Panc1 (cell line): Measurements from ENCODE around the gene BLOC1S3. TPM values are rescaled to one million over a fixed set of nuclear protein-coding genes. Genes with fewer than 3 reads are reported as not detected.
A peak's percentile ranks its signal among the peaks of the same experiment; 100 is the strongest.

Experiments used
- ATAC-seq: fragments of 200-7000 bp; cut with Tn5 transposase; 2 replicates; pipeline ENCODE4 v1.9.1; 2020; ENCODE audit warnings: mild to moderate bottlenecking, moderate library complexity
- BruUV-seq: library from RNA; stranded (reverse); fragments of 400-500 nt; replicated peaks from 2 replicates; lab custom pipeline; 2021; lab: Mats Ljungman, UMichigan
- CTCF ChIA-PET: fragments of 300-600 bp; sonication (Branson Sonifier 250); formaldehyde crosslinking; loops from one replicate; lab custom pipeline; 2022; ENCODE audit warnings: antibody characterized with exemption; lab: Charles Lee
- POLR2A ChIA-PET: fragments of 300-600 bp; sonication (Branson Sonifier 250); formaldehyde crosslinking; loops from one replicate; lab custom pipeline; 2022; ENCODE audit warnings: antibody characterized with exemption; lab: Charles Lee
- DNase-seq: peaks from one replicate; pipeline ENCODE4 v3.0.0-alpha.2; 2010; ENCODE audit warnings: low read depth, low spot score
- H3K27ac ChIP-seq: 2 replicates; pipeline ENCODE4 v1.5.1; 2011; ENCODE audit warnings: mild to moderate bottlenecking, low read length, inconsistent platforms
- H3K27me3 ChIP-seq: fragments of 200-500 bp; sonication (Bioruptor generic); 2 replicates; pipeline ENCODE4 v1.6.0; 2014; ENCODE audit warnings: low read length, inconsistent platforms; ENCODE audit not compliant: control insufficient read depth, insufficient read depth
- H3K36me3 ChIP-seq: fragments of 200-500 bp; sonication (Bioruptor generic); 2 replicates; pipeline ENCODE4 v1.5.1; 2014; ENCODE audit warnings: inconsistent platforms, mild to moderate bottlenecking, low read length, moderate library complexity; ENCODE audit not compliant: control insufficient read depth, insufficient read depth
- H3K4me1 ChIP-seq: 2 replicates; pipeline ENCODE4 v1.5.1; 2011; ENCODE audit warnings: inconsistent platforms, mild to moderate bottlenecking, low read length, moderate library complexity; ENCODE audit not compliant: control insufficient read depth, insufficient read depth
- H3K4me3 ChIP-seq, 2 experiments: 2 replicates each; pipeline ENCODE4 v1.5.1; 2011 to 2012; ENCODE audit warnings: low read depth in 2 of 2, low read length in 2 of 2, mild to moderate bottlenecking in 2 of 2, inconsistent platforms in 1 of 2, moderate library complexity in 1 of 2
- H3K9me3 ChIP-seq: fragments of 200-500 bp; sonication (Bioruptor generic); 2 replicates; pipeline ENCODE4 v1.5.1; 2014; ENCODE audit warnings: low read depth, mild to moderate bottlenecking, inconsistent platforms, low read length, moderate library complexity; ENCODE audit not compliant: control insufficient read depth, insufficient read depth
- POLR2AphosphoS5 ChIP-seq: IDR thresholded peaks from 2 replicates; pipeline ENCODE4 v1.6.1; 2012; ENCODE audit warnings: mild to moderate bottlenecking, low read depth, low read length, moderate library complexity
- SIN3A ChIP-seq: IDR thresholded peaks from 2 replicates; pipeline ENCODE4 v1.6.1; 2012; ENCODE audit warnings: low read depth, mild to moderate bottlenecking, low read length, moderate library complexity, borderline replicate concordance; ENCODE audit not compliant: insufficient read depth
- TCF7L2 ChIP-seq: IDR thresholded peaks from 2 replicates; pipeline ENCODE4 v1.6.1; 2011; ENCODE audit warnings: mild to moderate bottlenecking, low read depth, low read length, inconsistent platforms
- in situ Hi-C: cut with HindIII; loops from 2 replicates; pipeline ENCODE4 v1.10.0; 2016; ENCODE audit warnings: low sequenced_read_pairs, low pct_unique_long_range_greater_than_20kb
- intact Hi-C: fragments of 100-400 bp; cut with micrococcal nuclease; formaldehyde crosslinking; loops from one replicate; pipeline ENCODE4 v1.10.0; 2022; ENCODE audit not compliant: unreplicated experiment
- total RNA-seq: library from RNA; stranded (reverse); gene quantifications from one replicate; pipeline ENCODE4 v1.2.1, GENCODE V29; 2021; ENCODE audit not compliant: unreplicated experiment
- TF ChIP-seq, protein P1 (sequence below): fragments of 450-650 bp; IDR thresholded peaks from 2 replicates; pipeline ENCODE4 v1.5.1; 2017; ENCODE audit warnings: mild to moderate bottlenecking
- TF ChIP-seq, protein P2 (sequence below), 2 experiments: IDR thresholded peaks; 2 replicates each; pipeline ENCODE4 v1.6.1; 2011 to 2012; ENCODE audit warnings: low read depth in 2 of 2, control low read depth in 1 of 2, low read length in 1 of 2, mild to moderate bottlenecking in 1 of 2, moderate library complexity in 1 of 2; ENCODE audit not compliant: insufficient read depth in 1 of 2

Gene BLOC1S3
- total RNA-seq, 1 experiment from 2014 or later = 21.8 TPM

DNA sequence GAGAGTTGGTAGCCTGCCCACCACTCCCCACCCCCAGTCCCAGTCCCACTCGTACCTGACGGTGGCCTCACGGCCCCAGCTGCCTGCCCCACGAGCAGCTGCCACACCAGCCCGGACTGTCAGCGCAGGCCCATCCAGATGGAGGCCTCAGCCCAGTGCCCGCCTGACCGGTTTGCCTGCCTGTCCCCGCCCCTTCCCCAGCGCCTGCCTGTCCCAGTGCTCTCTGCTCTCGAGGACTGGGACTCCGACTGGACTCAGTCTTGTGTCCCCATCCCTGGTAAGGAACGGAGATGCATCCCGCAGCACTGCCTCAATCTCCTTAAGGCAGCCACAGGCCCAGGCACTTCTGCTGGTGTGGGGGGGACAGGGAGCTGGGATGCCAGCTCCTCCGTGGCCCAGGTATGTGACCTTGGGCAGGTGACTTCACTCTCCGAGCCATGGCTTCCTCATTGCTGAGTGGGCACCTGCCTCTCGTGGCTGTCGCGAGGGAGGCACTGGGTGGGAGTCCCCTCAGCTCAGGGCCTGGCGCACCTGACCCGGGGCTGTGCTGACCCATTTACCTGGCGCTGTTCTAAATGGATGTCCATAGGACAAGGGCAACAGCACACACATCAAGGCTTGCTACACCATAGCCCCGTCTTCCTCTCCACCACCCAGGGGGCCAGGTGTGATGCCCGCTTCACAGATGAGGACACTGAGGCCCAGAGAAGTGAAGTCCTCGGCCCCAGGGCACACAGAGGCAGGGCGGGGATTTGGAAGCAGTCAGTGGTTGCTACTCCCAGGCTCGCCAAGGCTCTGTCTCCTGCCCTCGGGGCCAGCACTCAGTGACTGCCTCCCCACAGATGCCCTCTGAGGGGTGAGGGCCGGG is 17.5 kb upstream of the BLOC1S3 start, which contains the start of gene NKPD1:
NKPD1 (minus strand) TSS at position 113 of the 868 bp plus-strand sequence. CDS start 832 bp downstream, outside the sequence.
- Histone ChIP-seq H3K36me3 (no peaks in the 10 kb centered on the region), H3K27me3 (no peaks in the 10 kb centered on the region), H3K4me1 (no peaks in the 10 kb centered on the region), H3K4me3 (no peak within 1 kb of the TSS), H3K27ac (no peak within 1 kb of the TSS), H3K9me3 (no peaks in the 10 kb centered on the region)
- TF ChIP-seq, protein P1, sequence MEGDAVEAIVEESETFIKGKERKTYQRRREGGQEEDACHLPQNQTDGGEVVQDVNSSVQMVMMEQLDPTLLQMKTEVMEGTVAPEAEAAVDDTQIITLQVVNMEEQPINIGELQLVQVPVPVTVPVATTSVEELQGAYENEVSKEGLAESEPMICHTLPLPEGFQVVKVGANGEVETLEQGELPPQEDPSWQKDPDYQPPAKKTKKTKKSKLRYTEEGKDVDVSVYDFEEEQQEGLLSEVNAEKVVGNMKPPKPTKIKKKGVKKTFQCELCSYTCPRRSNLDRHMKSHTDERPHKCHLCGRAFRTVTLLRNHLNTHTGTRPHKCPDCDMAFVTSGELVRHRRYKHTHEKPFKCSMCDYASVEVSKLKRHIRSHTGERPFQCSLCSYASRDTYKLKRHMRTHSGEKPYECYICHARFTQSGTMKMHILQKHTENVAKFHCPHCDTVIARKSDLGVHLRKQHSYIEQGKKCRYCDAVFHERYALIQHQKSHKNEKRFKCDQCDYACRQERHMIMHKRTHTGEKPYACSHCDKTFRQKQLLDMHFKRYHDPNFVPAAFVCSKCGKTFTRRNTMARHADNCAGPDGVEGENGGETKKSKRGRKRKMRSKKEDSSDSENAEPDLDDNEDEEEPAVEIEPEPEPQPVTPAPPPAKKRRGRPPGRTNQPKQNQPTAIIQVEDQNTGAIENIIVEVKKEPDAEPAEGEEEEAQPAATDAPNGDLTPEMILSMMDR = no peak
- TF ChIP-seq TCF7L2 = no peak
- TF ChIP-seq SIN3A = no peak
- no peak for TF ChIP-seq POLR2AphosphoS5
- TF ChIP-seq, protein P2, sequence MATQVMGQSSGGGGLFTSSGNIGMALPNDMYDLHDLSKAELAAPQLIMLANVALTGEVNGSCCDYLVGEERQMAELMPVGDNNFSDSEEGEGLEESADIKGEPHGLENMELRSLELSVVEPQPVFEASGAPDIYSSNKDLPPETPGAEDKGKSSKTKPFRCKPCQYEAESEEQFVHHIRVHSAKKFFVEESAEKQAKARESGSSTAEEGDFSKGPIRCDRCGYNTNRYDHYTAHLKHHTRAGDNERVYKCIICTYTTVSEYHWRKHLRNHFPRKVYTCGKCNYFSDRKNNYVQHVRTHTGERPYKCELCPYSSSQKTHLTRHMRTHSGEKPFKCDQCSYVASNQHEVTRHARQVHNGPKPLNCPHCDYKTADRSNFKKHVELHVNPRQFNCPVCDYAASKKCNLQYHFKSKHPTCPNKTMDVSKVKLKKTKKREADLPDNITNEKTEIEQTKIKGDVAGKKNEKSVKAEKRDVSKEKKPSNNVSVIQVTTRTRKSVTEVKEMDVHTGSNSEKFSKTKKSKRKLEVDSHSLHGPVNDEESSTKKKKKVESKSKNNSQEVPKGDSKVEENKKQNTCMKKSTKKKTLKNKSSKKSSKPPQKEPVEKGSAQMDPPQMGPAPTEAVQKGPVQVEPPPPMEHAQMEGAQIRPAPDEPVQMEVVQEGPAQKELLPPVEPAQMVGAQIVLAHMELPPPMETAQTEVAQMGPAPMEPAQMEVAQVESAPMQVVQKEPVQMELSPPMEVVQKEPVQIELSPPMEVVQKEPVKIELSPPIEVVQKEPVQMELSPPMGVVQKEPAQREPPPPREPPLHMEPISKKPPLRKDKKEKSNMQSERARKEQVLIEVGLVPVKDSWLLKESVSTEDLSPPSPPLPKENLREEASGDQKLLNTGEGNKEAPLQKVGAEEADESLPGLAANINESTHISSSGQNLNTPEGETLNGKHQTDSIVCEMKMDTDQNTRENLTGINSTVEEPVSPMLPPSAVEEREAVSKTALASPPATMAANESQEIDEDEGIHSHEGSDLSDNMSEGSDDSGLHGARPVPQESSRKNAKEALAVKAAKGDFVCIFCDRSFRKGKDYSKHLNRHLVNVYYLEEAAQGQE (IDR thresholded peaks at IDR 0.05; ENCODE audit: insufficient read depth in 1 of 2, low read depth in 2 of 2, low read length in 1 of 2) = no peak
- ChIA-PET POLR2A (no interaction called here), CTCF (interaction anchor here (0.5 kb wide), 1 partner anchor 46 kb away, joined by 9 read pairs; no protein-coding TSS in a partner anchor)
- in situ Hi-C loops (no loop called here), intact Hi-C loops (no loop called here)
- no TSS peak for BruUV-seq
- DNase-seq (no peak), ATAC-seq (0 out of 2 replicates have a peak, but pooled peaks have one; percentile 31)

- CTCF ChIA-PET = interaction anchor here (0.7 kb wide), 1 partner anchor 19 kb away, joined by 5 read pairs; no protein-coding TSS in a partner anchor
- Histone ChIP-seq H3K9me3 (no peaks in the 10 kb centered on the region), H3K27ac (no peak overlapping the region), H3K27me3 (no peaks in the 10 kb centered on the region), H3K36me3 (no peaks in the 10 kb centered on the region), H3K4me3 (no peak overlapping the region), H3K4me1 (no peaks in the 10 kb centered on the region)
- POLR2A ChIA-PET = no interaction called here
- in situ Hi-C loops = no loop called here
- peak; percentile 49; the same call in 1 of the 2 replicates for ATAC-seq
- DNase-seq = no peak
- intact Hi-C loops = no loop called here
- BruUV-seq = no TSS peak
- TF ChIP-seq TCF7L2 (no peak), SIN3A (no peak), POLR2AphosphoS5 (no peak)
- TF ChIP-seq, protein P1 = peak; percentile 79
- TF ChIP-seq, protein P2 (IDR thresholded peaks at IDR 0.05; ENCODE audit: insufficient read depth in 1 of 2, low read depth in 2 of 2, low read length in 1 of 2) = no peak
Measured at GRCh38 chr19:45161738-45162607, 16.6 kb upstream of the BLOC1S3 start.
